IgD-negative memory B cell (primary cell): ENCODE measurements around the gene RBPMS2. TPM values are rescaled to one million over a fixed set of nuclear protein-coding genes. Genes with fewer than 3 reads are reported as not detected.

Experiments used
- H3K27ac Mint-ChIP-seq, 3 donors: one replicate each; pipeline ENCODE4 v1.8.0; 2020 to 2022; ENCODE audit warnings: mild to moderate bottlenecking in 3 of 3, mixed read lengths in 3 of 3, moderate library complexity in 1 of 3
- H3K27me3 Mint-ChIP-seq: one replicate; pipeline ENCODE4 v1.8.0; 2021; ENCODE audit warnings: mixed read lengths
- H3K36me3 Mint-ChIP-seq: one replicate; pipeline ENCODE4 v1.8.0; 2020; ENCODE audit warnings: mild to moderate bottlenecking, mixed read lengths
- H3K4me1 Mint-ChIP-seq, 3 donors: one replicate each; pipeline ENCODE4 v1.8.0; 2020 to 2022; ENCODE audit warnings: mixed read lengths in 3 of 3, mild to moderate bottlenecking in 1 of 3
- H3K4me3 Mint-ChIP-seq, 4 donors: one replicate each; pipeline ENCODE4 v1.8.0; 2020 to 2022; ENCODE audit warnings: mild to moderate bottlenecking in 4 of 4, mixed read lengths in 4 of 4, moderate library complexity in 3 of 4
- H3K9me3 Mint-ChIP-seq, 3 donors: one replicate each; pipeline ENCODE4 v1.8.0; 2020 to 2021; ENCODE audit warnings: mixed read lengths in 3 of 3, mild to moderate bottlenecking in 1 of 3
- polyA plus RNA-seq: library from polyadenylated mRNA; unstranded; fragments of 300-500 nt; fragmentation: Illumina TruSeq; gene quantifications from one replicate; pipeline ENCODE4 v1.2.3, GENCODE V29; 2021

The RBPMS2 gene
- polyA plus RNA-seq, 1 donor from 2014 or later, result 0.14 TPM

GRCh38 chr15:64705006-64705405 is 70.4 kb downstream of the RBPMS2 start:
- Mint-ChIP-seq H3K9me3 (no peaks in the 10 kb centered on the region), H3K36me3 (peaks cover 1% of the 10 kb centered on the region), H3K4me1 (peaks cover 23 to 33% (median 28%) of the 10 kb centered on the region in 3 donors), H3K27ac (peak overlapping the region in 2 of 3 donors; percentile 66 to 67), H3K27me3 (no peaks in the 10 kb centered on the region), H3K4me3 (peak overlapping the region in 2 of 4 donors; percentile 16 to 73)

GRCh38 chr15:64703632-64703959 is 71.8 kb downstream of the RBPMS2 start:
- Mint-ChIP-seq H3K9me3 (no peaks in the 10 kb centered on the region), H3K27me3 (no peaks in the 10 kb centered on the region), H3K27ac (peak overlapping the region; percentile 86 to 93 (median 86)), H3K4me1 (peaks cover 28 to 42% (median 33%) of the 10 kb centered on the region in 3 donors), H3K4me3 (peak overlapping the region; percentile 85 to 96 (median 91)), H3K36me3 (peaks cover 1% of the 10 kb centered on the region)

GRCh38 chr15:64702816-64703631 is 72.4 kb downstream of the RBPMS2 start:
- H3K27me3 Mint-ChIP-seq, result no peaks in the 10 kb centered on the region
- H3K9me3 Mint-ChIP-seq, result no peaks in the 10 kb centered on the region
- H3K36me3 Mint-ChIP-seq, result peaks cover 1% of the 10 kb centered on the region
- peaks cover 33 to 46% (median 37%) of the 10 kb centered on the region in 3 donors for H3K4me1 Mint-ChIP-seq
- peak overlapping the region; percentile 86 to 93 (median 86) for H3K27ac Mint-ChIP-seq
- H3K4me3 Mint-ChIP-seq, result peak overlapping the region; percentile 85 to 96 (median 91)

- Mint-ChIP-seq H3K27ac (peak overlapping the region in 2 of 3 donors; percentile 86 to 88), H3K4me3 (peak overlapping the region; percentile 85 to 96 (median 91)), H3K9me3 (no peaks in the 10 kb centered on the region), H3K4me1 (peaks cover 38 to 57% (median 45%) of the 10 kb centered on the region in 3 donors), H3K36me3 (no peaks in the 10 kb centered on the region), H3K27me3 (no peaks in the 10 kb centered on the region)
Measured at GRCh38 chr15:64701482-64702184, 73.8 kb downstream of the RBPMS2 start.

GRCh38 chr15:64701051-64701450 is 74.3 kb downstream of the RBPMS2 start:
- H3K27me3 Mint-ChIP-seq, result no peaks in the 10 kb centered on the region
- peak overlapping the region in 2 of 3 donors; percentile 86 to 88 for H3K27ac Mint-ChIP-seq
- no peaks in the 10 kb centered on the region for H3K9me3 Mint-ChIP-seq
- peak overlapping the region; percentile 30 to 96 (median 86) for H3K4me3 Mint-ChIP-seq
- peaks cover 33 to 61% (median 45%) of the 10 kb centered on the region in 3 donors for H3K4me1 Mint-ChIP-seq
- no peaks in the 10 kb centered on the region for H3K36me3 Mint-ChIP-seq

- Mint-ChIP-seq H3K36me3 (peaks cover 3% of the 10 kb centered on the region), H3K27me3 (no peaks in the 10 kb centered on the region), H3K4me3 (peak overlapping the region in 3 of 4 donors; percentile 19 to 66 (median 29)), H3K27ac (peak overlapping the region in 1 of 3 donors; percentile 86), H3K4me1 (peaks cover 41 to 72% (median 53%) of the 10 kb centered on the region in 3 donors), H3K9me3 (no peaks in the 10 kb centered on the region)
Measured at GRCh38 chr15:64699751-64700388, 75.5 kb downstream of the RBPMS2 start.

- H3K4me1 Mint-ChIP-seq, result peaks cover 41 to 75% (median 49%) of the 10 kb centered on the region in 3 donors
- H3K27ac Mint-ChIP-seq, result peak overlapping the region; percentile 24 to 86 (median 58)
- H3K4me3 Mint-ChIP-seq, result peak overlapping the region in 1 of 4 donors; percentile 19
- H3K36me3 Mint-ChIP-seq, result peaks cover 3% of the 10 kb centered on the region
- H3K27me3 Mint-ChIP-seq, result no peaks in the 10 kb centered on the region
- no peaks in the 10 kb centered on the region for H3K9me3 Mint-ChIP-seq
Measured at GRCh38 chr15:64698823-64699222, 76.6 kb downstream of the RBPMS2 start.

GRCh38 chr15:64697911-64698369 is 77.4 kb downstream of the RBPMS2 start:
- peaks cover 3% of the 10 kb centered on the region for H3K36me3 Mint-ChIP-seq

GRCh38 chr15:64696481-64696880 is 78.9 kb downstream of the RBPMS2 start:
- Mint-ChIP-seq H3K27ac (peak overlapping the region in 1 of 3 donors; percentile 85), H3K36me3 (peaks cover 5% of the 10 kb centered on the region), H3K9me3 (no peaks in the 10 kb centered on the region), H3K4me1 (peaks cover 35 to 64% (median 36%) of the 10 kb centered on the region in 3 donors), H3K4me3 (peak overlapping the region in 2 of 4 donors; percentile 17 to 50), H3K27me3 (no peaks in the 10 kb centered on the region)

More at GRCh38 chr15:64697911-64698369, 77.4 kb downstream of the RBPMS2 start:
- Mint-ChIP-seq H3K4me1 (peaks cover 41 to 70% (median 44%) of the 10 kb centered on the region in 3 donors), H3K4me3 (peak overlapping the region in 3 of 4 donors; percentile 6 to 66 (median 28)), H3K9me3 (no peaks in the 10 kb centered on the region), H3K27me3 (no peaks in the 10 kb centered on the region), H3K27ac (peak overlapping the region; percentile 81 to 87 (median 86))

GRCh38 chr15:64695561-64695992 is 79.8 kb downstream of the RBPMS2 start:
- peak overlapping the region in 3 of 4 donors; percentile 0 to 28 (median 4) for H3K4me3 Mint-ChIP-seq
- peaks cover 8% of the 10 kb centered on the region for H3K36me3 Mint-ChIP-seq
- peak overlapping the region; percentile 47 to 92 (median 49) for H3K27ac Mint-ChIP-seq
- H3K9me3 Mint-ChIP-seq, result no peaks in the 10 kb centered on the region
- H3K4me1 Mint-ChIP-seq, result peaks cover 26 to 58% (median 27%) of the 10 kb centered on the region in 3 donors
- H3K27me3 Mint-ChIP-seq, result no peaks in the 10 kb centered on the region

- H3K27ac Mint-ChIP-seq, result peak overlapping the region; percentile 40 to 92 (median 49)
- H3K4me1 Mint-ChIP-seq, result peaks cover 21 to 51% (median 24%) of the 10 kb centered on the region in 3 donors
Measured at GRCh38 chr15:64694816-64695215, 80.6 kb downstream of the RBPMS2 start.

GRCh38 chr15:64693134-64693533 is 82.3 kb downstream of the RBPMS2 start:
- peak overlapping the region in 1 of 3 donors; percentile 39 for H3K27ac Mint-ChIP-seq

More at GRCh38 chr15:64694816-64695215, 80.6 kb downstream of the RBPMS2 start:
- H3K9me3 Mint-ChIP-seq, result no peaks in the 10 kb centered on the region
- H3K4me3 Mint-ChIP-seq, result peak overlapping the region in 2 of 4 donors; percentile 29 to 39
- peaks cover 8% of the 10 kb centered on the region for H3K36me3 Mint-ChIP-seq
- no peaks in the 10 kb centered on the region for H3K27me3 Mint-ChIP-seq

GRCh38 chr15:64691896-64692565 is 83.4 kb downstream of the RBPMS2 start:
- no peak overlapping the region for H3K4me3 Mint-ChIP-seq
- H3K4me1 Mint-ChIP-seq, result peaks cover 8 to 27% (median 11%) of the 10 kb centered on the region in 3 donors
- no peaks in the 10 kb centered on the region for H3K27me3 Mint-ChIP-seq
- no peaks in the 10 kb centered on the region for H3K9me3 Mint-ChIP-seq
- H3K36me3 Mint-ChIP-seq, result peaks cover 8% of the 10 kb centered on the region
- peak overlapping the region in 1 of 3 donors; percentile 74 for H3K27ac Mint-ChIP-seq

More at GRCh38 chr15:64693134-64693533, 82.3 kb downstream of the RBPMS2 start:
- H3K4me1 Mint-ChIP-seq, result peaks cover 15 to 35% (median 18%) of the 10 kb centered on the region in 3 donors
- H3K9me3 Mint-ChIP-seq, result no peaks in the 10 kb centered on the region
- no peaks in the 10 kb centered on the region for H3K27me3 Mint-ChIP-seq
- H3K36me3 Mint-ChIP-seq, result peaks cover 8% of the 10 kb centered on the region
- H3K4me3 Mint-ChIP-seq, result no peak overlapping the region
